Motor neuron (in vitro differentiated cells): ENCODE results near the gene RAP1A. TPM values are rescaled to one million over a fixed set of nuclear protein-coding genes. Genes with fewer than 3 reads are reported as not detected.

Experiments
- ATAC-seq, 8 experiments: fragments of 200-7000 bp; cut with Tn5 transposase; replicated peaks in 6 of 8; 2 replicates each; pipeline ENCODE4 v1.8.0; 2021; ENCODE audit warnings: mild to moderate bottlenecking in 8 of 8, moderate library complexity in 8 of 8
- H3K27ac ChIP-seq, 2 donors: fragments of 250-450 bp; sonication (Bioruptor Pico); 2 replicates each; pipeline ENCODE4 v1.9.0; 2021; ENCODE audit warnings: antibody characterized with exemption in 2 of 2, mild to moderate bottlenecking in 2 of 2, moderate library complexity in 1 of 2
- H3K4me1 ChIP-seq, 2 donors: fragments of 250-450 bp; sonication (Bioruptor Pico); replicated peaks in 1 of 2; 2 replicates each; pipeline ENCODE4 v1.6.1; 2021; ENCODE audit warnings: antibody characterized with exemption in 2 of 2, mild to moderate bottlenecking in 2 of 2, moderate library complexity in 1 of 2
- H3K4me3 ChIP-seq, 5 donors: fragments of 250-450 bp; sonication (Bioruptor Pico); 2 replicates each; pipeline ENCODE4 v1.9.0; 2021; ENCODE audit warnings: antibody characterized with exemption in 5 of 5, mild to moderate bottlenecking in 5 of 5, moderate library complexity in 4 of 5
- WGBS, 10 experiments: fragments of 450-650 bp; shearing (Covaris generic); methylation state at CpG; one replicate each; pipeline ENCODE4 v1.0.0; 2022; 5-methylcytosine and 5-hydroxymethylcytosine counted together
- in situ Hi-C, 9 experiments: fragments of 400-800 bp; cut with MboI; loops; one replicate each; pipeline ENCODE4 v1.15.0; 2021; ENCODE audit warnings: low sequenced_read_pairs in 9 of 9, low pct_unique_long_range_greater_than_20kb in 2 of 9; ENCODE audit not compliant: unreplicated experiment in 9 of 9
- total RNA-seq, 8 experiments: library from RNA; unstranded; fragments of 300-600 nt; gene quantifications; 2 replicates each; pipeline versions ENCODE4 v1.2.3 to v1.2.4, GENCODE V29; 2022

Gene RAP1A
- 10 to 100 TPM; 15.2 to 42.6 (median 26.3) TPM for total RNA-seq

DNA sequence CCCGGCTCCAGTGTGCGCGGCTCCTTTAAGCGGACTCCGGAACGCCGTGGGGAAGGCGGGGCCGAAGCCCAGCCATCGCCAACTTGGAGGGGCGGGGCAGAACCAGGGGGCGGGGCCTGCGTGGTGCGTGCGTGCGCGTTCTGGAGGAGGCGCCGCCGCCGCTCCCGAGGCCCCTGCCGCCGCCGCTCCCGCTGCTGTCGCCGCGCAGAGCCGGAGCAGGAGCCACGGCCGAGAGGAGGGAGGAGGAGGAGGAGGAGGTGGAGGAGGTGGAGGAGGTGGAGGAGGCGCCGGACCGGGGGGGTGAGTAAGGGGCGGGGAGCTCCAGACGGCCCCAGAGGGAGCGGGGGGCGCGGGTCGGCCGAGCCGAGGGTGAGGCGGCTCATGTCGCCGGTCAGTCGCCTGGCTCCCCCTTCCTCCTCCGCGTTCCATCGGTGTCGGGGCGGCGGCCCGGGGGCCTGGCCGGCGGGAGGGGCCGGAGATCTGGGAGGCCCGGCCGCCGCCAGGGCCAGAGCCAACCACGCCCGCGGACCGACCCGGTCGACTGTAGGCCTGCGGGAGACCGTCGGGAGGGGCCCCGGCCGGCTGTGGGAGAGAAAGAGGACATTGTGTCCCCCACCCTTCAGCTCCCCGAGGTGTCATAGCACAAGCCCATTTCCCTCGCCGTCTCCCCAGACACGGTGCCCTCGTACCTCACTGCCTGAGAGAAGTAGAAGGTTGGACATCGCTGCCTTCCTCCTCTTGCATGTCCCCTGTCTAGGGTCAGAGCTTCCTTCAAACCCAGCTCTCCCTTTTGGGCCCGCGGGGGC, at the start of gene RAP1A:
Gene RAP1A, plus strand, starts transcription at position 155 of the 806 bp plus-strand sequence. CDS start 71,572 bp downstream, outside the sequence.
- WGBS, 10 experiments = 0% methylated on average over 1 to 11 of the region's 79 CpGs; no CpG with 5 or more reads in 7 of the 10 experiments
- in situ Hi-C loops = no loop called here
- Histone ChIP-seq H3K27ac (peak within 1 kb of the TSS; percentile 75 to 86), H3K4me3 (peak within 1 kb of the TSS; percentile 68 to 86 (median 74)), H3K4me1 (peaks cover 9 to 15% of the 10 kb centered on the region in 2 donors)
- ATAC-seq = peak; percentile 89 to 92 (median 90)

DNA sequence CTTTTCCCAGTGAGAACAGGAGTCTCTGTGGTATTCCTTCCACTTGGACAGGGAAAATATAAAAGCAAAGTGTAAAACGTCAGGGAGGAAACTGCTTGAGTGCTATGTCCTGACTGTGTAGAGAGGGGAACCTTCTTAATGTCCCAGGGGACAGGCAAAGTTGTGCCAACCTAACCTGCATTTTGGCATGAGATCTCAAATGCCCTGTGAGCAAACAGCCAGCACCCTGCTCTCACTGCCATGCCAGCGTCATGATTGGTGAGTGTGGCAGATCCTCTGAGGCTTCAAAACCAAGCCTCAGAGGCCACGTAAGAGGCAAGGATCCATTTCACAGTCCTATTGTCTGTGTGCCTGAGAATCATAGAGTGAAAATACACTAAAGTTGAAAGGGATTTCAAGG, 49.7 kb upstream of the RAP1A start:
- Histone ChIP-seq H3K27ac (no peak overlapping the region), H3K4me3 (no peak overlapping the region), H3K4me1 (peaks cover 0 to 6% of the 10 kb centered on the region in 2 donors)
- WGBS, 10 experiments = 71 to 100% (median 86%) methylated on average over 1 to 3 of the region's 3 CpGs; no CpG with 5 or more reads in 1 of the 10 experiments
- ATAC-seq = no peak
- in situ Hi-C loops = no loop called here

DNA sequence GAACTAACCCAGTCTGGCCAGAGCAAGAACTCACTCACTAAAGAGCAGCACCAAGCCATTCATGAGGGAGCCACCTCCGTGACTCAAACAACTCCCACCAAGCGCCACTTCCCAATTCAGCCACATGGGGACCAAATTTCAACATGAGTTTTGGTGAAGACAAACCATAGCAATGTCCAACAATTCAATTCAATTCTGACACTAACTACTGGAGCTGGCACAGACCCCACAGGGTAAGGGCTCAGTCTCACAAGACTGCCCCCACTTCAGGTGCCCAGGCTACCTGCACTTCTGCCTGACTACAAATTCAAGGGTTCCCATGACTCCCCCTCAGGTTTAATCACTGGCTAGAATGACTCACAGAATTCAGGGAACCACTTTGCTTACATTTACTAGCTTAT, 48.8 kb upstream of the RAP1A start:
- ATAC-seq = peak in 3 of 8 experiments; percentile 30 to 64 (median 61)
- 64 to 83% (median 80%) methylated on average over 2 of the region's 2 CpGs; no CpG with 5 or more reads in 6 of the 10 experiments for WGBS, 10 experiments
- Histone ChIP-seq H3K4me3 (no peak overlapping the region), H3K27ac (no peak overlapping the region), H3K4me1 (peaks cover 0 to 6% of the 10 kb centered on the region in 2 donors)
- in situ Hi-C loops = no loop called here

DNA sequence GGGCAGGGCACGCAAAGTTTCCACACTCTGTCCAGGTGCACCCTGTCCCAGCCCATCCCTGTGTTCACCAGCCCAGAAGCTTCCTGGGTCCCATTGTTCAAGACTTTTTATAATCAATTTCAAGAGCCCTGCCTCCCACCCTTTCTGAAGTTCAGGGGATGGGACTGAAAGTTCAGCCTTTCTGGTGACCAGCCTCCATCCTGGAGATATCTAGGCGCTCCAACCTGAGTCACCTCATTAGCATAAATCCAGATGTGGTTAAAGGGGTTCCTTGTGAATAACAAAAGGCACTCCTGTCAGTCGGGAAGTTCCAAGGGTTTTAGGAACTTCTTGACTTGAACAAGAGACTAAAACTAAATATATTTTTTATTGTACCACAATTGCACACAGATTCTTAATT, 48.4 kb upstream of the RAP1A start:
- no peak overlapping the region for H3K4me3 ChIP-seq
- H3K4me1 ChIP-seq = peaks cover 0 to 6% of the 10 kb centered on the region in 2 donors
- WGBS, 10 experiments = 17 to 100% (median 64%) methylated on average over 1 to 3 of the region's 3 CpGs; no CpG with 5 or more reads in 2 of the 10 experiments
- no peak overlapping the region for H3K27ac ChIP-seq
- no peak for ATAC-seq
- in situ Hi-C loops = no loop called here

DNA sequence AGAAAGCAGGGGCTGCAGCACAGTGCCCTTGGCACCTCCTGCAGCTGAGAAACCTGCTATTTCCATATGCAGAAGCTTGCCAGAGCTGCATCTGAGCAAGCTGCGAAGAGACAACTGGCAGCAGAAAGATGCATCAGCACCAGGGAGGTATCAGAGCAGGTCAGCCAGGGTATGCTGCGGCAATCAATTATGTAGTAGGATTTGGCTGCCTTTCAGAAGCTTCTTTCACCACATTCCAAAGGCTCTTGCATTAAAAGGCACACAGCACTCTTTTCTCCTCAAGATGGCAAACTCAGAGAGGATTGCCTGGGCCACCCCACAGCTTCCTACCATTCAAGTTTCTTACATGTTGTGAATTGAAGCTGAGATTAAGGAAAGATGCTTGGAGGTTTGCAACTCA, 47.6 kb upstream of the RAP1A start:
- no peak overlapping the region for H3K4me3 ChIP-seq
- in situ Hi-C loops = no loop called here
- H3K4me1 ChIP-seq = peaks cover 0 to 6% of the 10 kb centered on the region in 2 donors
- no peak overlapping the region for H3K27ac ChIP-seq
- 0 to 63% (median 28%) methylated on average over 1 to 2 of the region's 2 CpGs; no CpG with 5 or more reads in 4 of the 10 experiments for WGBS, 10 experiments
- peak in 5 of 8 experiments; percentile 46 to 70 (median 49) for ATAC-seq

DNA sequence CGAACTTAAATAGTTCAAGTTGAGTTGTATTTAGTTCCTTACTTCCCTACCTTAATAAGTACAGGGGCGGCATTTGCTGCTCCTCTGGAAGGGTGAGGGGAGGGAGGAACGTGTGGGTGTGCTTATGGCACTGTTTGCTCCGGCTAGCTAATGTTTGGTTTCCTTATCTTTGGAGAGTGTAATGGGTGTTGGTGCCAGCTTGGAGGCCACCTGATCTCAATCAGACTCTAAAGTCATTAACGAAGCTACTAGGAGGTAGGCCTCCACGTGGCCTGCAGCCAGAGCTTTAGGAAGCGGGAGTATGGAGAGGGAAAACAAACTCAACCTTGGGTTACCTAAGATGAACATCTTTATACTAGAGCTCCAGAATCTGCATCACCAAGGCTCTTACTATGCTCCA, 43.0 kb upstream of the RAP1A start:
- H3K4me1 ChIP-seq = peaks cover 0 to 6% of the 10 kb centered on the region in 2 donors
- no peak for ATAC-seq
- H3K27ac ChIP-seq = no peak overlapping the region
- no peak overlapping the region for H3K4me3 ChIP-seq
- WGBS, 10 experiments = 60 to 100% (median 82%) methylated on average over 1 to 7 of the region's 7 CpGs
- in situ Hi-C loops = no loop called here

DNA sequence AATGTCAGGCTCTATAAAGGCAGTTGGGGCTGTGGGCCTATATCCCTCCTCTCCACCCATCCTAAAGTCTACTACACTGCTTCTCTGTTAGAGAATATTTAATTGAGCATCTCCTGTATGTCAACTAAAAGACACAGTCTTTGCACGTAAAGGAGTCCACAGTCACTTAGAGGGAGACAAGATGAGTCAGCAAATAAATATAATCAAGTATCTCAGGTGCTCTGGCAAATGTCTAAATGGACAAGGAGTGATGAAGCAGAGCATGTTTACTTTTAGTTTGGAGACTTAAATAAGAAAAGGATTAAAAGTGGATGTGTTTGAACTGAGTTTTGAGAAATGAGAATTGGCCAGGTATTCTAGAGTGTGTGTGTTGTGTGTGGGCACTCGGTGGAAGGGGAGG, 41.8 kb upstream of the RAP1A start:
- Histone ChIP-seq H3K4me1 (no peaks in the 10 kb centered on the region), H3K4me3 (no peak overlapping the region), H3K27ac (no peak overlapping the region)
- WGBS, 10 experiments = 44 to 86% (median 73%) methylated on average over 1 to 2 of the region's 2 CpGs; no CpG with 5 or more reads in 2 of the 10 experiments
- in situ Hi-C loops = no loop called here
- ATAC-seq = no peak

DNA sequence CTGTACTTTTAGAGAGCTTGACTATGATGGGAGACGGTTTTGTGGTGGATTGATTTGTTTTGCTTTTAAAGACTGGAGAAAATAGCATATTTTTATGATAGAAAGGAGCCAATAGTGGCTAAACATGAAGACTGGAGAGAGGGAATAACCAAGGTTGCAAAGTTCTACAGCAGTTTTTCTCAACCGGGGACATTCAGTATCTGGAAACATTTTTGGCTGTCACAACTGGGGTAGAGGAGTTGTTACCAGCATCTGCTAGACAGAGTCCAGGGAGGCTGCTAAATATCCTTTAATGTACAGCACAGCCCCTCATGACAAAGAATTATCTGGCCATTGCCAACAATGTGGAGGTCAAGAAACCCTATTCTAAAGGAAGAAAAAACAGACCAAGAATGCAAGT, 38.4 kb upstream of the RAP1A start:
- ATAC-seq = no peak
- Histone ChIP-seq H3K4me1 (peaks cover 0 to 17% of the 10 kb centered on the region in 2 donors), H3K27ac (no peak overlapping the region), H3K4me3 (no peak overlapping the region)
- 0 to 100% (median 70%) methylated on average over 1 to 2 of the region's 2 CpGs; no CpG with 5 or more reads in 1 of the 10 experiments for WGBS, 10 experiments
- in situ Hi-C loops = no loop called here

DNA sequence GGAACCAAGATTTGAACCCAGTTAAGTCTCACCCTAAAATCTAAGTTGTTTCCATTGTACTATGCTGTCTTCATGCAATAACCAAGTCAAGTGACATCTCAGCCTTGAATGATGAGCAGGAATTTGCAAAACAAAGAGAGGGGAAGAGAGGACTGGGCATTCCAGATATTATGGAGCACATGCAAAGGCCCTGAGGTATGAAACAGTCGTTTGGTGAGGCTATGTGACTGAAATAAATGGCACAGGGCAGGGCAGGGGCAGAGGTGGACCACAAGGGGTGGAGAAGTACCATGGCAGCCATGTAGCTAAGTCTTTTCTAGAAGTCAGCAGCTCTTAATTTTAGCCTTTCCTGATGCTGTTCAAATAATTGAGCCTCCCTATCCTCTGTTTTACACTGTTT, 37.6 kb upstream of the RAP1A start:
- Histone ChIP-seq H3K4me1 (peaks cover 0 to 17% of the 10 kb centered on the region in 2 donors), H3K27ac (no peak overlapping the region), H3K4me3 (no peak overlapping the region)
- in situ Hi-C loops = no loop called here
- WGBS, 10 experiments = 17 to 78% (median 67%) methylated on average over 1 of the region's 1 CpG; no CpG with 5 or more reads in 5 of the 10 experiments
- ATAC-seq = no peak

DNA sequence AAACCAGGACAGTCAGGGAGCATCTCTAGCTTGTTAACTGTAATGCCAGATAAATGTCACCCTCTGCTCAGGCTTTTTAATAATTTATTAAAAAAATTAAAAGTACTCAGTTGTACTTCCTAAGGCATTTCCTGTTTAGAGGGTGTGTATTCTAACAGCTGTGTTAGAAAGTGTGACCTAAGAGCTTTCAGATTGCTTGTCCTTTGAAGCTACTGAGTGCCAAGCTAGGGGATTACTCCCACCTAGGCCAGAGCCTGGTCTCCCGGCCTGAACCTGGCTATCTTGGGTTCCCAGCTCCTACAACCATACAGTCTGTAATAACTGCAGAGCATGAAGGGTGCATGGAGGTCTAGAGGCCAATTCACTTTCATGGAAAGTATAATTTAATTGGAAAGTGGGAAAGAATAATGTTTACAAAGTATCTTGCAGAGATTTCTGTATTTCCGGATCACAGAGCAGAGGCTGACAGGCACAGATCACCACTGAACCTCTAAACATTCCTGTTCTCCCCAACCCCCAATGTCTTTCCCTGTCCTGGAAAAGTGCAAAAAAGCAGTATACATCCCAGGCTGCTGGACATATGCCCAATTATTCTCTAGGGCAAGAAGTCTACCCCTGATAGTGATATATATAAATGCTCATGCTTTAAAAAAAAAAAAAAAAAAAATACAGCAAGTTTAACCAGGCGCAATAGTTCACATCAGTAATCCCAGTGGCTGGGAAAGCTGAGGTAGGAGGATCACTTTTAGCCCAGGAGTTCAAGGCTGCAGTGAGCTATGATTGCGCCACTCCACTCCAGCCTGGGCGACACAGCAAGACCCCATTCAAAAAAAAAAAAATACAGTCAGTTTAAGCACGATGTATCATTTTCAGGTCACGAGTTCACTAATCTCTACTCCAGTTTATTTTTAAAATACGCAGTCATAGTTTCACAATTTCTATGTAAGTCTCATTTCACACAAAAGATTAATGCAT, 36.7 kb upstream of the RAP1A start:
- WGBS, 10 experiments = 76 to 98% (median 89%) methylated on average over 4 to 8 of the region's 8 CpGs
- Histone ChIP-seq H3K4me1 (peaks cover 0 to 17% of the 10 kb centered on the region in 2 donors), H3K4me3 (no peak overlapping the region), H3K27ac (no peak overlapping the region)
- ATAC-seq = peak in 2 of 8 experiments; percentile 59
- in situ Hi-C loops = no loop called here

DNA sequence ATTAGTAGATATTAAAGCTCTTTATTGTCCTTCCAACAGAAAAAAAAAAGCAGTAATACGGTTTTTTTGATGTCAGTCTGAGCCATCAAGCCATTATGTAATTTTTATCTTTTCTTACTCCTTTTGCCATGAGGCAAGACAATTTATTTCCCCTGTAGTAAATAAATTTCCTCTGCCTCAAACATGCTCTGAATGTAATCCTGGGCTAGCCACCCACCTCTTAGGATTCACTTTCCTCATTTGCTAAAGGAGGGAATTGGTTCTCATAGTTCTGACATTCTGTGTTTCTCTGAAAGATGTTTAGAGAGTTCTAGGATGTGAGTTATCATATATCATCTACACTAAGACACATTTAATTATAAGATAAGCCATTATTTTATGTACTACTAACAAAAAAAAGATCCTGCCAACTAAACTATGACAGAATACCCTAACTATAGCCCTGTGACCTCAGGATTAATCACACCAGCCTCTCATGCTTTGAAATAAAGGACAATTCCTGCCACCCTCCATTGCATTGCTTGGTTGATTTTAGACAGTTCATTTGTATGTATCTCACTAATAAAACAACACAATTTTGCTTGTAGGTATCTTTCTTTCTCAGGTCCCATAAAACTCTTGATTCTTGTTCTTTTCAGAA, 34.0 kb upstream of the RAP1A start:
- in situ Hi-C loops = no loop called here
- Histone ChIP-seq H3K27ac (no peak overlapping the region), H3K4me3 (no peak overlapping the region), H3K4me1 (peaks cover 0 to 17% of the 10 kb centered on the region in 2 donors)
- WGBS, 10 experiments = 0 to 75% (median 50%) methylated on average over 1 of the region's 1 CpG; no CpG with 5 or more reads in 1 of the 10 experiments
- peak in 5 of 8 experiments; percentile 59 to 95 (median 87) for ATAC-seq

DNA sequence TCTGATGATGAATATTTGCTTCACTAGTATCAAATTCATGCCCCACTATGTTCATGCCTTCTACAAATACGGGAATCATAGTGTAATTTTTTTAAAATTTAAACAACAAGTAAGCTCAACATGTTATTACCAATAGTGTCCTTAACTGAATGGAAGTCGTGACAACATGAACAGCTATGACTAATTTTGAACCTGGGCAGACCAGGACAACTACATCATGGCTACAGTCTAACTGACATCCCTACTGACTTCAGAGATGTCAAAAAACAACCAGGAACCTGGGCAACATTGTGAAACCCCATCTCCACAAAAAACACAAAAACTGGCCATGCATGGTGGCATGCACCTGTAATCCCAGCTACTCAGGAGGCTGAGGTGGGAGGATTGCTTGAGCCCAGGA, 33.5 kb upstream of the RAP1A start:
- Histone ChIP-seq H3K4me3 (no peak overlapping the region), H3K4me1 (peaks cover 0 to 17% of the 10 kb centered on the region in 2 donors), H3K27ac (no peak overlapping the region)
- no peak for ATAC-seq
- 24 to 83% (median 60%) methylated on average over 1 to 2 of the region's 2 CpGs; no CpG with 5 or more reads in 1 of the 10 experiments for WGBS, 10 experiments
- in situ Hi-C loops = no loop called here
